ENCODE data around the gene ZMYND8.

Gene ZMYND8

DNA sequence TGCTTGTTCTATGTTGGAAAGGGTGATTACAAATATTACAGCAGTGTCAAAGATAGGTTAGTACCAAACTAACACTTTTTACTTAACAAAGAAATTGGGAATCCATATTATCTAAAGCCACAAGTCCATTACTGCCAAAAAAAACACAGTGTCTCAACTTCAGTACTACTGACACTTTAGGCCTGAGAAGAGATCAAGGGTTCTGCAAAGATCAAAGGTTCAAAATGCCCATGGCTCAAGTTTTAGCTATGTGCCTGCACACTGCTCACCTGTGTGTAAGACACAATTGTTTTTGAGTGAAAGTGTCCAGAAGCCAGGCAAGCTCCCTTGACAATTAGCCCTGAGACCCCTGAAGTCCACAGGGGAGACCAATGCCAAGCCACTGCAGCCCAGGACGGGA is 132.6 kb downstream of the ZMYND8 start:
- Histone ChIP-seq H2BK15ac (ENCODE audit: low read depth, poor library complexity, severe bottlenecking) (no peak overlapping the region), H3K4me2 (ENCODE audit: low read length, poor library complexity, severe bottlenecking) (no peak overlapping the region), H2BK12ac (ENCODE audit: low read length in 2 of 2) (no peak overlapping the region), H2AFZ (ENCODE audit: low read depth, low read length) (no peak overlapping the region), H3K9me3 (ENCODE audit: control insufficient read depth, low read length) (no peaks in the 10 kb centered on the region), H4K91ac (ENCODE audit: low read length) (no peak overlapping the region), H3K79me1 (replicated peaks; ENCODE audit: low read length, poor library complexity, severe bottlenecking) (peaks cover 30% of the 10 kb centered on the region), H3K9ac (ENCODE audit: low read length) (no peak overlapping the region), H3K27me3 (ENCODE audit: control insufficient read depth in 1 of 2, insufficient read depth in 1 of 2, low read length in 2 of 2) (no peaks in the 10 kb centered on the region), H3K14ac (ENCODE audit: low read length in 2 of 2) (no peak overlapping the region), H2AK5ac (ENCODE audit: low read length, severe bottlenecking) (no peak overlapping the region), H3K4me3 (ENCODE audit: insufficient read depth in 1 of 2, low read depth in 1 of 2, low read length in 2 of 2) (no peak overlapping the region), H4K8ac (ENCODE audit: low read length) (peak overlapping the region; percentile 19), H3K23ac (ENCODE audit: low read length in 2 of 2) (no peak overlapping the region), H3K36me3 (ENCODE audit: control insufficient read depth in 1 of 2, insufficient read depth in 2 of 2, low read depth in 1 of 2, low read length in 2 of 2) (peaks cover 57 to 82% of the 10 kb centered on the region in 2 experiments), H3K27ac (ENCODE audit: low read length, poor library complexity, severe bottlenecking) (no peak overlapping the region), H2BK5ac (ENCODE audit: low read depth, low read length, poor library complexity, severe bottlenecking) (no peak overlapping the region), H2BK120ac (ENCODE audit: low read depth, low read length) (no peak overlapping the region), H3K4ac (ENCODE audit: low read depth in 1 of 2, low read length in 2 of 2) (no peak overlapping the region), H3K4me1 (ENCODE audit: control insufficient read depth, insufficient read depth, low read depth, low read length) (peaks cover 7% of the 10 kb centered on the region), H3K18ac (ENCODE audit: low read depth in 1 of 2, low read length in 2 of 2) (no peak overlapping the region)
- DNase-seq = no peak
- 95% methylated on average over 1 of the region's 1 CpG for WGBS

- H3K18ac ChIP-seq (ENCODE audit: low read depth in 1 of 2, low read length in 2 of 2) = no peak overlapping the region
- no peak overlapping the region for H4K8ac ChIP-seq (ENCODE audit: low read length)
Measured at GRCh38 chr20:47222468-47223119, 133.9 kb downstream of the ZMYND8 start.

DNA sequence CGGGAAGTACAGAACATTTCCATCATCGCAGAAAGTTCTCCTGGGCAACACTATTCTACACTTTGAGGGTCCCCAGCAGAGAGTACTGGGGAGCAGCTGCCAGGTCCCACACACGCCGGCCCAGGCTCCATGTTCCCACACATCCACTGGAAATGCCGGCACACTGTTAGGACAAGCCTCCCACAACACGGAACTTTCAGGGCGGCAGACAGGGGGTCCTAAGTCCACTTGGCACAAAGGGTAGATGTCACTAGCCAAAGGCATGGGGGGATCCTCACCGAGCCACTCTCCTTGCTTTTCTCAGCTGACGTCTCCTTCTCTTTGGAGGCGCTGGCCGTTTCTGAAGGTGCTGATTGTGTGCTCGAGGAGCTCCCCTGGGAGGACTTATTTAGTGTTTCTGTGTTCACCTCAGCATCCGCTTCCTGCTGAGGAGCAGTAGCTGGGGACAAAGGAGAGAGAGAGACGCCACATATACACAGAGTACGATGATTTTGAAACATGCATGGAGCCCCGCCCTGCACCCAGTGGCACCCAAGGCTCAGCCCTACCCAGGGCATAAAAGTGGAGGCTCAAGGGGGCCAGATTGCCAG is 135.4 kb downstream of the ZMYND8 start:
- no peak overlapping the region for H4K8ac ChIP-seq (ENCODE audit: low read length)
- no peaks in the 10 kb centered on the region for H3K9me3 ChIP-seq (ENCODE audit: control insufficient read depth, low read length)
- peaks cover 44 to 76% of the 10 kb centered on the region in 2 experiments for H3K36me3 ChIP-seq (ENCODE audit: control insufficient read depth in 1 of 2, insufficient read depth in 2 of 2, low read depth in 1 of 2, low read length in 2 of 2)
- H2BK12ac ChIP-seq (ENCODE audit: low read length in 2 of 2) = no peak overlapping the region
- no peak overlapping the region for H3K4ac ChIP-seq (ENCODE audit: low read depth in 1 of 2, low read length in 2 of 2)
- peaks cover 7% of the 10 kb centered on the region for H3K4me1 ChIP-seq (ENCODE audit: control insufficient read depth, insufficient read depth, low read depth, low read length)
- peaks cover 32% of the 10 kb centered on the region for H3K79me1 ChIP-seq (replicated peaks; ENCODE audit: low read length, poor library complexity, severe bottlenecking)
- no peak overlapping the region for H3K4me2 ChIP-seq (ENCODE audit: low read length, poor library complexity, severe bottlenecking)
- H2AK5ac ChIP-seq (ENCODE audit: low read length, severe bottlenecking) = no peak overlapping the region
- H3K9ac ChIP-seq (ENCODE audit: low read length) = no peak overlapping the region
- no peaks in the 10 kb centered on the region for H3K27me3 ChIP-seq (ENCODE audit: control insufficient read depth in 1 of 2, insufficient read depth in 1 of 2, low read length in 2 of 2)
- WGBS = 96% methylated on average over 16 of the region's 16 CpGs
- no peak overlapping the region for H3K27ac ChIP-seq (ENCODE audit: low read length, poor library complexity, severe bottlenecking)
- H3K23ac ChIP-seq (ENCODE audit: low read length in 2 of 2) = no peak overlapping the region
- no peak overlapping the region for H2BK15ac ChIP-seq (ENCODE audit: low read depth, poor library complexity, severe bottlenecking)
- H2AFZ ChIP-seq (ENCODE audit: low read depth, low read length) = no peak overlapping the region
- no peak overlapping the region for H2BK5ac ChIP-seq (ENCODE audit: low read depth, low read length, poor library complexity, severe bottlenecking)
- H3K14ac ChIP-seq (ENCODE audit: low read length in 2 of 2) = no peak overlapping the region
- no peak overlapping the region for H3K4me3 ChIP-seq (ENCODE audit: insufficient read depth in 1 of 2, low read depth in 1 of 2, low read length in 2 of 2)
- no peak overlapping the region for H2BK120ac ChIP-seq (ENCODE audit: low read depth, low read length)
- H3K18ac ChIP-seq (ENCODE audit: low read depth in 1 of 2, low read length in 2 of 2) = no peak overlapping the region
- no peak for DNase-seq
- H4K91ac ChIP-seq (ENCODE audit: low read length) = no peak overlapping the region

More at GRCh38 chr20:47222468-47223119, 133.9 kb downstream of the ZMYND8 start:
- no peaks in the 10 kb centered on the region for H3K9me3 ChIP-seq (ENCODE audit: control insufficient read depth, low read length)
- no peak for DNase-seq
- no peak overlapping the region for H2BK5ac ChIP-seq (ENCODE audit: low read depth, low read length, poor library complexity, severe bottlenecking)
- H3K4me3 ChIP-seq (ENCODE audit: insufficient read depth in 1 of 2, low read depth in 1 of 2, low read length in 2 of 2) = no peak overlapping the region
- no peak overlapping the region for H2AFZ ChIP-seq (ENCODE audit: low read depth, low read length)
- H2BK15ac ChIP-seq (ENCODE audit: low read depth, poor library complexity, severe bottlenecking) = no peak overlapping the region
- H3K27me3 ChIP-seq (ENCODE audit: control insufficient read depth in 1 of 2, insufficient read depth in 1 of 2, low read length in 2 of 2) = no peaks in the 10 kb centered on the region
- peaks cover 55 to 82% of the 10 kb centered on the region in 2 experiments for H3K36me3 ChIP-seq (ENCODE audit: control insufficient read depth in 1 of 2, insufficient read depth in 2 of 2, low read depth in 1 of 2, low read length in 2 of 2)
- no peak overlapping the region for H2AK5ac ChIP-seq (ENCODE audit: low read length, severe bottlenecking)
- H3K27ac ChIP-seq (ENCODE audit: low read length, poor library complexity, severe bottlenecking) = no peak overlapping the region
- H3K4me2 ChIP-seq (ENCODE audit: low read length, poor library complexity, severe bottlenecking) = no peak overlapping the region
- WGBS = over 99% methylated on average over 11 of the region's 12 CpGs
- H3K4ac ChIP-seq (ENCODE audit: low read depth in 1 of 2, low read length in 2 of 2) = no peak overlapping the region
- H3K14ac ChIP-seq (ENCODE audit: low read length in 2 of 2) = no peak overlapping the region
- H2BK12ac ChIP-seq (ENCODE audit: low read length in 2 of 2) = no peak overlapping the region
- no peak overlapping the region for H3K9ac ChIP-seq (ENCODE audit: low read length)
- H2BK120ac ChIP-seq (ENCODE audit: low read depth, low read length) = no peak overlapping the region
- H4K91ac ChIP-seq (ENCODE audit: low read length) = no peak overlapping the region
- peaks cover 7% of the 10 kb centered on the region for H3K4me1 ChIP-seq (ENCODE audit: control insufficient read depth, insufficient read depth, low read depth, low read length)
- H3K23ac ChIP-seq (ENCODE audit: low read length in 2 of 2) = no peak overlapping the region
- H3K79me1 ChIP-seq (replicated peaks; ENCODE audit: low read length, poor library complexity, severe bottlenecking) = peaks cover 39% of the 10 kb centered on the region

GRCh38 chr20:47220161-47220582 is 136.3 kb downstream of the ZMYND8 start:
- WGBS = 83% methylated on average over 8 of the region's 8 CpGs
- Histone ChIP-seq H2BK15ac (ENCODE audit: low read depth, poor library complexity, severe bottlenecking) (no peak overlapping the region), H2BK120ac (ENCODE audit: low read depth, low read length) (no peak overlapping the region), H3K36me3 (ENCODE audit: control insufficient read depth in 1 of 2, insufficient read depth in 2 of 2, low read depth in 1 of 2, low read length in 2 of 2) (peaks cover 46 to 79% of the 10 kb centered on the region in 2 experiments), H4K91ac (ENCODE audit: low read length) (peak overlapping the region; percentile 50), H3K4ac (ENCODE audit: low read depth in 1 of 2, low read length in 2 of 2) (no peak overlapping the region), H3K4me1 (ENCODE audit: control insufficient read depth, insufficient read depth, low read depth, low read length) (peaks cover 7% of the 10 kb centered on the region), H3K18ac (ENCODE audit: low read depth in 1 of 2, low read length in 2 of 2) (no peak overlapping the region), H2AK5ac (ENCODE audit: low read length, severe bottlenecking) (no peak overlapping the region), H3K9me3 (ENCODE audit: control insufficient read depth, low read length) (no peaks in the 10 kb centered on the region), H3K79me1 (replicated peaks; ENCODE audit: low read length, poor library complexity, severe bottlenecking) (peaks cover 32% of the 10 kb centered on the region), H3K27ac (ENCODE audit: low read length, poor library complexity, severe bottlenecking) (no peak overlapping the region), H2BK5ac (ENCODE audit: low read depth, low read length, poor library complexity, severe bottlenecking) (no peak overlapping the region), H2BK12ac (ENCODE audit: low read length in 2 of 2) (peak overlapping the region in 1 of 2 experiments; percentile 55), H2AFZ (ENCODE audit: low read depth, low read length) (no peak overlapping the region), H4K8ac (ENCODE audit: low read length) (peak overlapping the region; percentile 37), H3K27me3 (ENCODE audit: control insufficient read depth in 1 of 2, insufficient read depth in 1 of 2, low read length in 2 of 2) (no peaks in the 10 kb centered on the region), H3K23ac (ENCODE audit: low read length in 2 of 2) (no peak overlapping the region), H3K14ac (ENCODE audit: low read length in 2 of 2) (peak overlapping the region in 1 of 2 experiments; percentile 22), H3K4me2 (ENCODE audit: low read length, poor library complexity, severe bottlenecking) (no peak overlapping the region), H3K4me3 (ENCODE audit: insufficient read depth in 1 of 2, low read depth in 1 of 2, low read length in 2 of 2) (no peak overlapping the region), H3K9ac (ENCODE audit: low read length) (no peak overlapping the region)
- peak; percentile 46 for DNase-seq

Measured in mesenchymal stem cell (in vitro differentiated cells and primary cell).